ENCODE measurements around the gene AOC2.

AOC2 gene

GRCh38 chr17:42832213-42832933 lies 12.0 kb upstream of the AOC2 start:
- peaks cover 30% of the 10 kb centered on the region for H3K79me2 ChIP-seq (ENCODE audit: control insufficient read depth, insufficient read depth, low read length, unreplicated experiment)
- peak overlapping the region; percentile 74 for H3K27ac ChIP-seq (ENCODE audit: low read depth, low read length)
- H2AFZ ChIP-seq (ENCODE audit: low read length, unreplicated experiment), result peak overlapping the region; percentile 73
- H3K36me3 ChIP-seq (ENCODE audit: insufficient read depth, low read length), result peaks cover 9% of the 10 kb centered on the region
- no peaks in the 10 kb centered on the region for H3K27me3 ChIP-seq (ENCODE audit: insufficient read depth, low read length)
- peak overlapping the region; percentile 94 for H3K4me3 ChIP-seq (ENCODE audit: low read depth, low read length)
- peaks cover 19% of the 10 kb centered on the region for H3K4me1 ChIP-seq (ENCODE audit: control insufficient read depth, insufficient read depth, low read length, unreplicated experiment)

DNA sequence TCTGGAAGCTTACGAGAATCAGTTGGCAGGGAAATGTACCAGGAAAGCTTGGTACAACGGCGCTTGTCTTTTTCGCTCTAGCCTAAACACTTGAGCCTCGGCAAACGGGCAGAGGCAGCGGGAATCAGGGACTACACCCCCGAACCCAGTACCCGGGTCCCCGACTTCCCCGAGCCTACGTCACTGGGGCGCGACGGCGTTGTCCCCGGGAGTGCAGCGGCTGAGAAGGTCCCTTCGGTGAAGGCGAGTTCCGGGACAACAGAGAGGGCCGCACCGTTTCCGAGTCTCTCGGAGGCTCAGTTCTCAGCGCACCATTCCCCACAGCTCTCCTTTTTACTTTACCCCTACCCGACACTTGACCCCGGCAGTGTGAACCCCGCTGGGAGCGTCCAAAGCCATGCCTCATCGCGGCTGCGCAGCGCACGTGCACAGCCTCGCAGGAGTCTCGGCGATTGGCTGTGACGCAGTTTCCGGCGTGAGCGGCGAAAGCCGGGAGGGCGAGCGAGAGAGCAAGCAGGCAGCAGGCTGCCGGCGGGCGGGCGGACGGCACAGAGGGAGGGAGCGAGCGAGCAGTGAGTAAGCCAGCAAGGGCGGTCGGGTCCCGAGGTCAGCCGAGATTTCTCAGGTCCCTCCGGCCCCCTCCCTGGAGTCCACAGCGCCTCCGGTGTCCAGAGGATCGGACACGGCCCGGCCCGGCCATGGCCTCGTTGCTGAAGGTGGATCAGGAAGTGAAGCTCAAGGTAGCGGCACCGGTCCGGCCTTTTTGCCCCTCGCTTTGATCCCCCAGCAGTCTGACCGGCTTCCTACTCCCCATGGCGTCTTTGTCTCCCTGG lies 11.2 kb upstream of the AOC2 start, which contains the start of gene PSME3:
PSME3 (plus strand) TSS at position 464 of the 833 bp plus-strand sequence; CDS start at position 699, 235 bp downstream.
- Histone ChIP-seq H3K4me1 (ENCODE audit: control insufficient read depth, insufficient read depth, low read length, unreplicated experiment) (peaks cover 19% of the 10 kb centered on the region), H3K27ac (ENCODE audit: low read depth, low read length) (peak within 1 kb of the TSS; percentile 74), H3K27me3 (ENCODE audit: insufficient read depth, low read length) (no peaks in the 10 kb centered on the region), H3K4me3 (ENCODE audit: low read depth, low read length) (peak within 1 kb of the TSS; percentile 94), H2AFZ (ENCODE audit: low read length, unreplicated experiment) (peak within 1 kb of the TSS; percentile 73), H3K36me3 (ENCODE audit: insufficient read depth, low read length) (peaks cover 16% of the 10 kb centered on the region), H3K79me2 (ENCODE audit: control insufficient read depth, insufficient read depth, low read length, unreplicated experiment) (peaks cover 37% of the 10 kb centered on the region)

DNA sequence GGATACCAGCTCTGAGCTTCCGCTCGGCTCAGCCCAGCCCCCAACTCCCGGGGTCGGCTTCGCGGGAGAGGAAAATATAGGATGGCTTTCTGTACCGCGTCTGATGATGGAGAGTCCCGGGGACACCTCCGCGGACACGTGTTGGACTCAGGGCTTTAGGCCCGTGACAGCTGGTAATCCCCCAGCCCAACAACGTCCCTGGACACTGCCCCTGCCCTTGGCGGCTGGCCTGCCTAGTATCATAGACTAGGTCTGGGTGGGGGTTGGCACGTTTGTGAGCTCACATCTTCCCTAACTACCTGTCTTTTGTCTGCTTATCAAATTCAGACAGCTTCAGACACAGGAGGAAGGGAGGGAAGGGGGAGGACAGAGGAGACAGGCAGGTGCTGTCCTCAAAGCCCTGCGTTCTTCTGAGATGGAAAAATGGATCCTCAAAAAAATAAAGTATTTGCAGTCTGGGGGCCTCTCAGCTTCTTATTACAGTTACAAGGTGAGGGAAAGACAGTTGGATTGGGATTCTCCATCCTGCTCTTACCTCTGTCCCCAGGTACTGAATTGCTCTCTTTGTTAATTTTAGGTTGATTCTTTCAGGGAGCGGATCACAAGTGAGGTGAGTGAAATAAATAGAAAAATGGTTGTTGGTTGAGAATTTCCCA lies 10.5 kb upstream of the AOC2 start:
- Histone ChIP-seq H3K4me1 (ENCODE audit: control insufficient read depth, insufficient read depth, low read length, unreplicated experiment) (peaks cover 19% of the 10 kb centered on the region), H3K36me3 (ENCODE audit: insufficient read depth, low read length) (peaks cover 22% of the 10 kb centered on the region), H3K27me3 (ENCODE audit: insufficient read depth, low read length) (no peaks in the 10 kb centered on the region), H2AFZ (ENCODE audit: low read length, unreplicated experiment) (peak overlapping the region; percentile 63), H3K4me3 (ENCODE audit: low read depth, low read length) (peak overlapping the region; percentile 94), H3K27ac (ENCODE audit: low read depth, low read length) (peak overlapping the region; percentile 74), H3K79me2 (ENCODE audit: control insufficient read depth, insufficient read depth, low read length, unreplicated experiment) (peaks cover 40% of the 10 kb centered on the region)

DNA sequence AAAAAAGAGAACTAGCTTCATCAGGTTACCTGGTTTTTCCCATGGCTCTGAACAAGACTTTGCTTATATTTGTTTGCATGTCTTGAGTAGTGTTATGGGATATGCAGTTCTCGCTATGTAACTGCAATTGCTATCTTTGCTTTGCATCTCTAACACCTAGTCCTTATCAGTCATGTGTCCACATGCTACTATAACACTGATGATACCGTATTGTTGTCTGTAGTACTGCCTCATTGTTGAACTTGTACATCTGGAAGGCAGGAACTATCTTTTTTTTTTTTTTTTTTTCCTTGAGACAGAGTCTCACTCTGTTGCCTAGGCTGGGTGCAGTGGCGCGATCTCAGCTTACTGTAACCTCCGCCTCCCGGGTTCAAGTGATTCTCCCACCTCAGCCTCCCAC lies 8.6 kb upstream of the AOC2 start:
- Histone ChIP-seq H3K4me3 (ENCODE audit: low read depth, low read length) (no peak overlapping the region), H2AFZ (ENCODE audit: low read length, unreplicated experiment) (no peak overlapping the region), H3K27ac (ENCODE audit: low read depth, low read length) (no peak overlapping the region), H3K79me2 (ENCODE audit: control insufficient read depth, insufficient read depth, low read length, unreplicated experiment) (peaks cover 44% of the 10 kb centered on the region), H3K4me1 (ENCODE audit: control insufficient read depth, insufficient read depth, low read length, unreplicated experiment) (peaks cover 19% of the 10 kb centered on the region), H3K27me3 (ENCODE audit: insufficient read depth, low read length) (no peaks in the 10 kb centered on the region), H3K36me3 (ENCODE audit: insufficient read depth, low read length) (peaks cover 26% of the 10 kb centered on the region)

GRCh38 chr17:42841975-42842685 lies 2.2 kb upstream of the AOC2 start:
- peaks cover 29% of the 10 kb centered on the region for H3K4me1 ChIP-seq (ENCODE audit: control insufficient read depth, insufficient read depth, low read length, unreplicated experiment)

GRCh38 chr17:42843358-42843934 lies 934 bp upstream of the AOC2 start:
- H3K4me1 ChIP-seq (ENCODE audit: control insufficient read depth, insufficient read depth, low read length, unreplicated experiment), result peaks cover 32% of the 10 kb centered on the region
- H3K4me3 ChIP-seq (ENCODE audit: low read depth, low read length), result no peak overlapping the region
- H3K27me3 ChIP-seq (ENCODE audit: insufficient read depth, low read length), result no peaks in the 10 kb centered on the region
- peaks cover 6% of the 10 kb centered on the region for H3K79me2 ChIP-seq (ENCODE audit: control insufficient read depth, insufficient read depth, low read length, unreplicated experiment)
- no peak overlapping the region for H3K27ac ChIP-seq (ENCODE audit: low read depth, low read length)
- no peak overlapping the region for H2AFZ ChIP-seq (ENCODE audit: low read length, unreplicated experiment)
- H3K36me3 ChIP-seq (ENCODE audit: insufficient read depth, low read length), result peaks cover 25% of the 10 kb centered on the region; the same call in 1 of the 2 replicates

More at GRCh38 chr17:42841975-42842685, 2.2 kb upstream of the AOC2 start:
- Histone ChIP-seq H3K4me3 (ENCODE audit: low read depth, low read length) (no peak overlapping the region), H2AFZ (ENCODE audit: low read length, unreplicated experiment) (no peak overlapping the region), H3K27me3 (ENCODE audit: insufficient read depth, low read length) (no peaks in the 10 kb centered on the region), H3K27ac (ENCODE audit: low read depth, low read length) (no peak overlapping the region), H3K36me3 (ENCODE audit: insufficient read depth, low read length) (peaks cover 35% of the 10 kb centered on the region; the same call in 1 of the 2 replicates), H3K79me2 (ENCODE audit: control insufficient read depth, insufficient read depth, low read length, unreplicated experiment) (peaks cover 15% of the 10 kb centered on the region)

DNA sequence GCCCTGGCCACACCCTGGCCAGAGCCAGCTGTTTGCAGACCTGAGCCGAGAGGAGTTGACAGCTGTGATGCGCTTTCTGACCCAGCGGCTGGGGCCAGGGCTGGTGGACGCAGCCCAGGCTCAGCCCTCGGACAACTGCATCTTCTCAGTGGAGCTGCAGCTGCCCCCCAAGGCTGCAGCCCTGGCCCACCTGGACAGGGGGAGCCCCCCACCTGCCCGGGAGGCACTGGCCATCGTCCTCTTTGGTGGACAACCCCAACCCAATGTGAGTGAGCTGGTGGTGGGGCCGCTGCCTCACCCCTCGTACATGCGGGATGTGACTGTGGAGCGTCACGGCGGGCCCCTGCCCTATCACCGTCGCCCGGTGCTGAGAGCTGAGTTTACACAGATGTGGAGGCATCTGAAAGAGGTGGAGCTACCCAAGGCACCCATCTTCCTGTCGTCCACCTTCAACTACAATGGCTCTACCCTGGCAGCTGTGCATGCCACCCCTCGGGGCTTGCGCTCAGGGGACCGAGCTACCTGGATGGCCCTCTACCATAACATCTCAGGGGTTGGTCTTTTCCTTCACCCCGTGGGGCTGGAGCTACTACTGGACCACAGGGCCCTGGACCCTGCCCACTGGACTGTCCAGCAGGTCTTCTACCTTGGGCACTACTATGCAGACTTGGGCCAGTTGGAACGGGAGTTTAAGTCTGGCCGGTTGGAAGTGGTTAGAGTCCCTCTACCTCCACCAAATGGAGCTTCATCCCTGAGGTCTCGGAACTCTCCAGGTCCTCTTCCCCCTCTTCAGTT lies 578 bp downstream of the AOC2 start:
- Histone ChIP-seq H3K27ac (ENCODE audit: low read depth, low read length) (peak overlapping the region; percentile 76), H2AFZ (ENCODE audit: low read length, unreplicated experiment) (no peak overlapping the region), H3K4me3 (ENCODE audit: low read depth, low read length) (no peak overlapping the region), H3K27me3 (ENCODE audit: insufficient read depth, low read length) (no peaks in the 10 kb centered on the region), H3K4me1 (ENCODE audit: control insufficient read depth, insufficient read depth, low read length, unreplicated experiment) (peaks cover 33% of the 10 kb centered on the region), H3K79me2 (ENCODE audit: control insufficient read depth, insufficient read depth, low read length, unreplicated experiment) (no peaks in the 10 kb centered on the region), H3K36me3 (ENCODE audit: insufficient read depth, low read length) (peaks cover 17% of the 10 kb centered on the region; the same call in 1 of the 2 replicates)

DNA sequence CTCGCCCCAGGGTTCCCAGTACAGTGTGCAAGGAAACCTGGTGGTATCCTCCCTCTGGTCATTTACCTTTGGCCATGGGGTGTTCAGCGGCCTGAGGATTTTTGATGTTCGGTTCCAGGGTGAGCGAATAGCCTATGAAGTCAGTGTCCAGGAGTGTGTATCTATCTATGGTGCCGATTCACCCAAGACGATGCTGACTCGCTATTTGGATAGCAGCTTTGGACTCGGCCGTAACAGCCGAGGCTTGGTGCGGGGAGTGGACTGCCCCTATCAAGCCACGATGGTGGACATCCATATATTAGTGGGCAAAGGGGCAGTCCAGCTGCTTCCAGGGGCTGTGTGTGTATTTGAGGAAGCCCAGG lies 1.2 kb downstream of the AOC2 start:
- Histone ChIP-seq H3K4me3 (ENCODE audit: low read depth, low read length) (no peak overlapping the region), H3K79me2 (ENCODE audit: control insufficient read depth, insufficient read depth, low read length, unreplicated experiment) (no peaks in the 10 kb centered on the region), H2AFZ (ENCODE audit: low read length, unreplicated experiment) (no peak overlapping the region), H3K4me1 (ENCODE audit: control insufficient read depth, insufficient read depth, low read length, unreplicated experiment) (peaks cover 36% of the 10 kb centered on the region), H3K36me3 (ENCODE audit: insufficient read depth, low read length) (peaks cover 17% of the 10 kb centered on the region; the same call in 1 of the 2 replicates), H3K27me3 (ENCODE audit: insufficient read depth, low read length) (no peaks in the 10 kb centered on the region), H3K27ac (ENCODE audit: low read depth, low read length) (peak overlapping the region; percentile 76)

- Histone ChIP-seq H2AFZ (ENCODE audit: low read length, unreplicated experiment) (no peak overlapping the region), H3K79me2 (ENCODE audit: control insufficient read depth, insufficient read depth, low read length, unreplicated experiment) (no peaks in the 10 kb centered on the region), H3K36me3 (ENCODE audit: insufficient read depth, low read length) (peaks cover 16% of the 10 kb centered on the region; the same call in 1 of the 2 replicates), H3K27me3 (ENCODE audit: insufficient read depth, low read length) (no peaks in the 10 kb centered on the region), H3K4me3 (ENCODE audit: low read depth, low read length) (no peak overlapping the region), H3K4me1 (ENCODE audit: control insufficient read depth, insufficient read depth, low read length, unreplicated experiment) (peaks cover 41% of the 10 kb centered on the region), H3K27ac (ENCODE audit: low read depth, low read length) (peak overlapping the region; percentile 76)
These were observed 1.7 kb downstream of the AOC2 start for GRCh38 chr17:42845918-42846593.

Data from ACC112 (cell line).